Measurements from ENCODE around the gene CDCA5.

The CDCA5 gene

DNA sequence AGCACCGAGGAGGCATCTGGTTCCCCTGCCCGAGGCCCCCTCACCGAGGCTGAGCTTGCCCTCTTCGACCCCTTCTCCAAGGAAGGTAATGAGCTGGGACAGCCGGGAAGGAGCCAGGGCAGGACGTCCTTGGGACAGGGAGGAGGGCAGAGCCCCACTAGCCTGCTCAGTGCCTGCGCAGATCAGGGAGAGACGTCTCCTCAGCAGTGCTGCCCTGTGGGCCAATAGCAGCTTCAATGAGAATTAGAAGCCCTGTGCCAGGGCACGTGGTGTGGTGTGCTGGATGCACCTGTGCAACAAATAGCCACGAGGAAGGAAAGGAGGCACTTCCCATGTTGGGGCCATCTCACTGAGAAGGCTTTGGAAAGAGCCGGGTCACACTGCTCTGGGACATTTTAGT lies 48.3 kb downstream of the CDCA5 start:
- Histone ChIP-seq H3K4me3 (ENCODE audit: low read length, poor library complexity, severe bottlenecking) (no peak overlapping the region), H3F3A (ENCODE audit: low read depth) (peaks cover 6% of the 10 kb centered on the region; the same call in 1 of the 2 replicates), H3K27me3 (ENCODE audit: insufficient read depth, low read length, poor library complexity, severe bottlenecking) (no peaks in the 10 kb centered on the region), H3K9me2 (replicated peaks; ENCODE audit: low read depth, low read length) (no peaks in the 10 kb centered on the region), H3K4me2 (ENCODE audit: low read depth, low read length, poor library complexity, severe bottlenecking) (no peak overlapping the region), H3K79me2 (ENCODE audit: insufficient read depth, low read length) (no peaks in the 10 kb centered on the region), H3K9ac (ENCODE audit: low read depth, low read length, poor library complexity, severe bottlenecking) (no peak overlapping the region), H3K9me3 (ENCODE audit: insufficient read depth, low read depth, low read length) (no peaks in the 10 kb centered on the region), H2AFZ (ENCODE audit: low read length) (no peak overlapping the region), H3K36me3 (ENCODE audit: insufficient read depth, low read length) (no peaks in the 10 kb centered on the region; the same call in 1 of the 2 replicates), H3K4me1 (ENCODE audit: insufficient read depth, low read length, poor library complexity, severe bottlenecking) (peaks cover 7% of the 10 kb centered on the region), H4K20me1 (ENCODE audit: insufficient read depth, low read length, poor library complexity, severe bottlenecking) (no peaks in the 10 kb centered on the region)
- TF ChIP-seq, protein P1, sequence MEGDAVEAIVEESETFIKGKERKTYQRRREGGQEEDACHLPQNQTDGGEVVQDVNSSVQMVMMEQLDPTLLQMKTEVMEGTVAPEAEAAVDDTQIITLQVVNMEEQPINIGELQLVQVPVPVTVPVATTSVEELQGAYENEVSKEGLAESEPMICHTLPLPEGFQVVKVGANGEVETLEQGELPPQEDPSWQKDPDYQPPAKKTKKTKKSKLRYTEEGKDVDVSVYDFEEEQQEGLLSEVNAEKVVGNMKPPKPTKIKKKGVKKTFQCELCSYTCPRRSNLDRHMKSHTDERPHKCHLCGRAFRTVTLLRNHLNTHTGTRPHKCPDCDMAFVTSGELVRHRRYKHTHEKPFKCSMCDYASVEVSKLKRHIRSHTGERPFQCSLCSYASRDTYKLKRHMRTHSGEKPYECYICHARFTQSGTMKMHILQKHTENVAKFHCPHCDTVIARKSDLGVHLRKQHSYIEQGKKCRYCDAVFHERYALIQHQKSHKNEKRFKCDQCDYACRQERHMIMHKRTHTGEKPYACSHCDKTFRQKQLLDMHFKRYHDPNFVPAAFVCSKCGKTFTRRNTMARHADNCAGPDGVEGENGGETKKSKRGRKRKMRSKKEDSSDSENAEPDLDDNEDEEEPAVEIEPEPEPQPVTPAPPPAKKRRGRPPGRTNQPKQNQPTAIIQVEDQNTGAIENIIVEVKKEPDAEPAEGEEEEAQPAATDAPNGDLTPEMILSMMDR (conservative IDR thresholded peaks at IDR 0.05; ENCODE audit: low read length): no peak
- no peak for TF ChIP-seq EZH2phosphoT487 (IDR thresholded peaks at IDR 0.05; ENCODE audit: borderline replicate concordance)

- H2AFZ ChIP-seq (ENCODE audit: low read length): no peak overlapping the region
- H3K27me3 ChIP-seq (ENCODE audit: insufficient read depth, low read length, poor library complexity, severe bottlenecking): no peaks in the 10 kb centered on the region
- no peaks in the 10 kb centered on the region for H4K20me1 ChIP-seq (ENCODE audit: insufficient read depth, low read length, poor library complexity, severe bottlenecking)
- no peak overlapping the region for H3K4me2 ChIP-seq (ENCODE audit: low read depth, low read length, poor library complexity, severe bottlenecking)
- no peaks in the 10 kb centered on the region for H3K4me1 ChIP-seq (ENCODE audit: insufficient read depth, low read length, poor library complexity, severe bottlenecking)
- no peak for TF ChIP-seq EZH2phosphoT487 (IDR thresholded peaks at IDR 0.05; ENCODE audit: borderline replicate concordance)
- TF ChIP-seq, protein P1 (conservative IDR thresholded peaks at IDR 0.05; ENCODE audit: low read length): no peak
- no peaks in the 10 kb centered on the region for H3F3A ChIP-seq (ENCODE audit: low read depth)
- no peak overlapping the region for H3K4me3 ChIP-seq (ENCODE audit: low read length, poor library complexity, severe bottlenecking)
- H3K9me3 ChIP-seq (ENCODE audit: insufficient read depth, low read depth, low read length): no peaks in the 10 kb centered on the region
- no peak overlapping the region for H3K9ac ChIP-seq (ENCODE audit: low read depth, low read length, poor library complexity, severe bottlenecking)
- no peaks in the 10 kb centered on the region for H3K79me2 ChIP-seq (ENCODE audit: insufficient read depth, low read length)
- H3K9me2 ChIP-seq (replicated peaks; ENCODE audit: low read depth, low read length): no peaks in the 10 kb centered on the region
- no peaks in the 10 kb centered on the region; the same call in 1 of the 2 replicates for H3K36me3 ChIP-seq (ENCODE audit: insufficient read depth, low read length)
These were observed 49.4 kb downstream of the CDCA5 start for GRCh38 chr11:65034423-65034822.

DNA sequence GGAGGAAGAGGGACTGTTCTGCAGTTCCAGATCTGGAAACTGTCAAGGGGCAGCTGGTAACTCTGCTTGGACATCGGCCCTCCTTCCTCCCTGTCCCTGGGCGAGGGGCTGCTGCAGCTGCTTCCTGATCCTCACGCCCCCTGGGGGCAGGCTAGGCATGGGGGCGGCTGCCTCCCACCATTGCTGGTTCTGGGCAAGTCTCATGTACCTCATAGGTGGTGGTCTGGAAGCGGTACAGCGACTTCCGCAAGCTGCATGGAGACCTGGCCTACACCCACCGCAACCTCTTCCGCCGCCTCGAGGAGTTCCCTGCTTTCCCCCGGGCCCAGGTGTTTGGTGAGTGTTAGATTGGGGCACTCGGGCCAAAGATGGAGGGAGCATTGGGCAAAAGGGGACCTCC lies 51.6 kb downstream of the CDCA5 start:
- peaks cover 8% of the 10 kb centered on the region for H3K4me1 ChIP-seq (ENCODE audit: insufficient read depth, low read length, poor library complexity, severe bottlenecking)
- no peaks in the 10 kb centered on the region for H3K79me2 ChIP-seq (ENCODE audit: insufficient read depth, low read length)
- no peaks in the 10 kb centered on the region for H3K9me3 ChIP-seq (ENCODE audit: insufficient read depth, low read depth, low read length)
- H3K4me2 ChIP-seq (ENCODE audit: low read depth, low read length, poor library complexity, severe bottlenecking): no peak overlapping the region
- no peak overlapping the region for H2AFZ ChIP-seq (ENCODE audit: low read length)
- H3K9ac ChIP-seq (ENCODE audit: low read depth, low read length, poor library complexity, severe bottlenecking): no peak overlapping the region
- no peaks in the 10 kb centered on the region for H3F3A ChIP-seq (ENCODE audit: low read depth)
- no peaks in the 10 kb centered on the region for H3K27me3 ChIP-seq (ENCODE audit: insufficient read depth, low read length, poor library complexity, severe bottlenecking)
- H3K4me3 ChIP-seq (ENCODE audit: low read length, poor library complexity, severe bottlenecking): no peak overlapping the region
- H4K20me1 ChIP-seq (ENCODE audit: insufficient read depth, low read length, poor library complexity, severe bottlenecking): no peaks in the 10 kb centered on the region
- H3K9me2 ChIP-seq (replicated peaks; ENCODE audit: low read depth, low read length): no peaks in the 10 kb centered on the region
- H3K36me3 ChIP-seq (ENCODE audit: insufficient read depth, low read length): no peaks in the 10 kb centered on the region
- TF ChIP-seq EZH2phosphoT487 (IDR thresholded peaks at IDR 0.05; ENCODE audit: borderline replicate concordance): no peak
- TF ChIP-seq, protein P1 (conservative IDR thresholded peaks at IDR 0.05; ENCODE audit: low read length): no peak

Measured in Loucy (cell line).